SK-N-SH (cell line): ENCODE measurements around the gene LIMS2. TPM values are rescaled to one million over a fixed set of nuclear protein-coding genes. Genes with fewer than 3 reads are reported as not detected.

Experiments
- CTCF ChIA-PET: fragments of 300-600, 350-600 bp; formaldehyde crosslinking; extraction: SDS; loops from one replicate; lab custom pipeline; 2021; lab: Yijun Ruan, JAX
- POLR2A ChIA-PET: fragments of 350-600 bp; sonication (Branson Sonifier 250); formaldehyde crosslinking; extraction: SDS; loops from one replicate; lab custom pipeline; 2020; ENCODE audit warnings: antibody characterized with exemption, inconsistent platforms; lab: Yijun Ruan, JAX
- DNase-seq: peaks from one replicate; pipeline ENCODE4 v3.0.0; 2012
- H2AFZ ChIP-seq: fragments of 200-600 bp; sonication (generic); 2 replicates; pipeline ENCODE4 v1.8.1; 2016; ENCODE audit warnings: antibody characterized with exemption, mild to moderate bottlenecking, low read depth
- H3F3A ChIP-seq: fragments of 200-600 bp; sonication (generic); replicated peaks from 2 replicates; pipeline ENCODE3; 2016; ENCODE audit warnings: antibody characterized with exemption, mild to moderate bottlenecking; ENCODE audit not compliant: insufficient read depth
- H3K27ac ChIP-seq, 2 experiments: fragments of 200-500 bp in 1 of 2; fragments of 200-600 bp in 1 of 2; sonication (Bioruptor generic) in 1 of 2; sonication (generic), shearing (Covaris generic) in 1 of 2; 2 replicates each; pipeline versions ENCODE4 v1.5.1 to v1.6.1; 2014 to 2016; ENCODE audit warnings: low read depth in 2 of 2, inconsistent platforms in 1 of 2, low read length in 1 of 2, mild to moderate bottlenecking in 1 of 2, mixed read lengths in 1 of 2
- H3K27me3 ChIP-seq: fragments of 200-600 bp; sonication (generic), shearing (Covaris generic); 2 replicates; pipeline ENCODE4 v1.6.1; 2016; ENCODE audit warnings: mixed run types; ENCODE audit not compliant: insufficient read depth
- H3K36me3 ChIP-seq, 2 experiments: fragments of 200-500 bp in 1 of 2; fragments of 200-600 bp in 1 of 2; sonication (Bioruptor generic) in 1 of 2; sonication (generic) in 1 of 2; replicated peaks in 1 of 2; 2 replicates each; pipeline versions ENCODE3 to v1.5.1; 2014 to 2016; ENCODE audit warnings: low read length in 1 of 2, mild to moderate bottlenecking in 1 of 2; ENCODE audit not compliant: insufficient read depth in 2 of 2, control insufficient read depth in 1 of 2
- H3K4me1 ChIP-seq, 2 experiments: fragments of 200-500 bp in 1 of 2; fragments of 200-600 bp in 1 of 2; sonication (Bioruptor generic) in 1 of 2; sonication (generic), shearing (Covaris generic) in 1 of 2; 2 replicates each; pipeline versions ENCODE4 v1.5.1 to v1.6.1; 2014 to 2016; ENCODE audit warnings: low read depth in 1 of 2, low read length in 1 of 2, mixed run types in 1 of 2; ENCODE audit not compliant: insufficient read depth in 2 of 2, control insufficient read depth in 1 of 2
- H3K4me2 ChIP-seq: fragments of 200-600 bp; sonication (generic), shearing (Covaris generic); 2 replicates; pipeline ENCODE4 v1.6.1; 2017; ENCODE audit warnings: mixed run types
- H3K4me3 ChIP-seq, 2 experiments: fragments of 200-500 bp in 1 of 2; fragments of 200-600 bp in 1 of 2; sonication (Bioruptor generic) in 1 of 2; sonication (generic), shearing (Covaris generic) in 1 of 2; 2 replicates each; pipeline versions ENCODE4 v1.5.1 to v1.8.1; 2014 to 2016; ENCODE audit warnings: low read depth in 2 of 2, inconsistent platforms in 1 of 2, low read length in 1 of 2, mild to moderate bottlenecking in 1 of 2, mixed read lengths in 1 of 2, moderate library complexity in 1 of 2
- H3K79me2 ChIP-seq: fragments of 200-600 bp; sonication (generic); 2 replicates; pipeline ENCODE4 v1.8.1; 2017; ENCODE audit warnings: mild to moderate bottlenecking; ENCODE audit not compliant: insufficient read depth
- H3K9ac ChIP-seq: fragments of 200-600 bp; sonication (generic); 2 replicates; pipeline ENCODE4 v1.6.1; 2017; ENCODE audit warnings: mixed run types
- H3K9me2 ChIP-seq: fragments of 200-600 bp; sonication (generic); 2 replicates; pipeline ENCODE4 v1.6.1; 2017; ENCODE audit warnings: mixed run types
- H3K9me3 ChIP-seq: fragments of 200-600 bp; sonication (generic); 2 replicates; pipeline ENCODE4 v1.6.1; 2017; ENCODE audit warnings: mixed run types, mild to moderate bottlenecking, moderate library complexity
- H4K20me1 ChIP-seq: fragments of 200-600 bp; sonication (generic); 2 replicates; pipeline ENCODE4 v1.6.1; 2017; ENCODE audit warnings: mild to moderate bottlenecking, mixed run types; ENCODE audit not compliant: insufficient read depth
- CHD2 ChIP-seq: fragments of 150-350 bp; IDR thresholded peaks from 2 replicates; pipeline ENCODE4 v1.6.1; 2018; ENCODE audit warnings: low read length; ENCODE audit not compliant: partially characterized antibody
- FOXJ3 ChIP-seq: sonication (generic); formaldehyde crosslinking; IDR thresholded peaks from 2 replicates; pipeline ENCODE4 v1.5.1; 2020; ENCODE audit warnings: mild to moderate bottlenecking, missing genetic modification reagents
- FOXM1 ChIP-seq: IDR thresholded peaks from 2 replicates; pipeline ENCODE4 v1.4.0; 2012; ENCODE audit warnings: low read depth, mild to moderate bottlenecking
- GABPA ChIP-seq: IDR thresholded peaks from 2 replicates; pipeline ENCODE4 v1.4.0; 2012; ENCODE audit warnings: low read depth, mild to moderate bottlenecking
- SMC3 ChIP-seq: IDR thresholded peaks from 2 replicates; pipeline ENCODE4 v1.6.1; 2012; ENCODE audit warnings: low read depth, low read length, improper control_type of control experiment
- TAF1 ChIP-seq: IDR thresholded peaks from 2 replicates; pipeline ENCODE4 v1.6.1; 2012; ENCODE audit warnings: low read depth, mild to moderate bottlenecking, low read length, moderate library complexity, borderline replicate concordance
- WGBS: methylation state at CpG from one replicate; pipeline ENCODE4 v1.1.6; 2017; ENCODE audit warnings: low lambda C conversion rate; 5-methylcytosine and 5-hydroxymethylcytosine counted together
- polyA plus RNA-seq, 3 experiments: library from polyadenylated mRNA; depleted of rRNA; stranded (reverse); fragments of >200 nt; gene quantifications; 2 replicates each; pipeline ENCODE4 v1.2.3, GENCODE V29; 2012
- TF ChIP-seq, protein P1 (sequence below): IDR thresholded peaks from 2 replicates; pipeline ENCODE4 v1.4.0; 2012; ENCODE audit warnings: low read depth
- TF ChIP-seq, protein P2 (sequence below): IDR thresholded peaks from 2 replicates; pipeline ENCODE4 v1.4.0; 2012; ENCODE audit warnings: low read depth, borderline replicate concordance

Gene LIMS2
- polyA plus RNA-seq, 1 of the 3 experiments (the other 2 are of a cell fraction) = 2.7 TPM

DNA sequence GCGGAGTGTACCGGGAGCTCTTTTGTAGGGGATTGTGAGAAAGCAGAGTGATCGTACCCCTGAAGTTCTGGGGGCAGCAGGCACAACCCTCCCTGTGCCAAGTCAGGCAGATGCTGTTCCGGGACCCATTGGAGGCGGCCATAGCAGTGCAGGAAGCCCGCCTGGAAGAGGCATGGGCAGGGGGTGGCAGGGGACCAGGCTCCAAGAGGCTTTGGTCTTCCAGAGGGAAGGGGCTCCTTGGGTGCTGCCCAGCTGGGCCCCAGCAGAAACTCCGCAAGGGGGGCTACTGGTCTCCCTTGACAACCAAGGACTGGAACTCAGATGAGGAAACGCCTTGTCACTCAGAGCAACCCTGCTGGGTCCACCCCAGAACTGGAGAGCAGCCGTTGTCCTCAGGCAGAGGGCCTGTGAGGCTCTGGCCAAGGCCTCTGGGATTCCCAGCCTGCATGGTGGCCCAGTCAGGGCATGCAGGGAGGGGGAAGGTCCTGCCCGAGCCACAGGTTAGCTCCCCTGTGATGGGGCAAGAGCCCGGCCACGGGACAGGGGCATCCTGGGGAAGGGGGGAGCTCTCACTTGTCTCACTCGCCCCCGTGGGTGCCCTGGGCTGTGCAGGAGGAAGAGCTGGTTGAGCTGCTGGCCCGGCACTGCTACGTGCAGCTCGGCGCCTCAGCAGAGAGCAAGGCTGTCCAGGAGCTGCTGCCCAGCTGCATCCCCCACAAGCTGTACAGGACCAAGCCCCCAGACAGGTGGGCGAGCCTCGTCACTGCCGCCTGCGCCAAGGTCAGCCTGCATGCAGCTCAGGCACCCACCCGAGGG, 50.4 kb downstream of the LIMS2 start:
- Histone ChIP-seq H3F3A (no peaks in the 10 kb centered on the region), H4K20me1 (no peaks in the 10 kb centered on the region), H3K79me2 (no peaks in the 10 kb centered on the region), H3K27me3 (no peaks in the 10 kb centered on the region), H2AFZ (no peak overlapping the region)
- POLR2A ChIA-PET = no interaction called here
- CTCF ChIA-PET = interaction anchor here (0.7 to 2.7 kb wide), 6 partner anchors 14 to 209 kb away, joined by 3 to 12 read pairs (median 4); no protein-coding TSS in a partner anchor
- 91% methylated on average over 11 of the region's 23 CpGs for WGBS
- TF ChIP-seq SMC3 (no peak), TAF1 (no peak), GABPA (no peak), FOXM1 (no peak)
- TF ChIP-seq, protein P1, sequence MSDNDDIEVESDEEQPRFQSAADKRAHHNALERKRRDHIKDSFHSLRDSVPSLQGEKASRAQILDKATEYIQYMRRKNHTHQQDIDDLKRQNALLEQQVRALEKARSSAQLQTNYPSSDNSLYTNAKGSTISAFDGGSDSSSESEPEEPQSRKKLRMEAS = no peak
- TF ChIP-seq, all 33 proteins: peak for 0
- H3K4me2 ChIP-seq = no peak overlapping the region
- H3K9me3 ChIP-seq = no peaks in the 10 kb centered on the region
- no peaks in the 10 kb centered on the region for H3K36me3 ChIP-seq
- DNase-seq = no peak
- no peak overlapping the region for H3K9ac ChIP-seq
- no peaks in the 10 kb centered on the region for H3K9me2 ChIP-seq
- no peak overlapping the region for H3K4me3 ChIP-seq
- no peak overlapping the region for H3K27ac ChIP-seq
- H3K4me1 ChIP-seq = peaks cover 0 to under 1% of the 10 kb centered on the region in 2 experiments; a peak in 1 of 4 replicates

DNA sequence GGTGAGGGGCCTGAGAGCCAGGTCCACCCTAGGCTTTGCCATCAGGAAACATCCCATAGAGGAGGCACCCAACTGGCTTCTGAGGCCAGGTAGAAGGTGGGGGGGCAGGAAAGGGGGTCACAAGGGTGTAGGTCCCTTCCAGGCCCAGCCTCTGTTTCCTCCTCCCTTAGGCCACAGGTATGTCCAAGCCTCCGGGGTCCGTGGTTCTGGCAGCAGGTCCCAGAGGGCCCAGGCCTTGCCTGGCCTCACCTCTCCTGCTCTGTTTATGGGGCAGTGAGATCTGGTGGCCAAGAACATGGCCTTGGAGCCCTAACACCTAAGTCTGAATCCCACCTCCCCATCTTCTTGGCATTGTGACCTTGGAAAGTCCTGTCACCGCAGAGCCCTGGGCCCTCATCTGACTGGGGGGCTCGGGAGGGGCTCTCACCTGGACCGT, 51.0 kb downstream of the LIMS2 start:
- TF ChIP-seq FOXJ3 (CRISPR knock-in tag) (no peak), CHD2 (no peak)
- TF ChIP-seq, protein P2, sequence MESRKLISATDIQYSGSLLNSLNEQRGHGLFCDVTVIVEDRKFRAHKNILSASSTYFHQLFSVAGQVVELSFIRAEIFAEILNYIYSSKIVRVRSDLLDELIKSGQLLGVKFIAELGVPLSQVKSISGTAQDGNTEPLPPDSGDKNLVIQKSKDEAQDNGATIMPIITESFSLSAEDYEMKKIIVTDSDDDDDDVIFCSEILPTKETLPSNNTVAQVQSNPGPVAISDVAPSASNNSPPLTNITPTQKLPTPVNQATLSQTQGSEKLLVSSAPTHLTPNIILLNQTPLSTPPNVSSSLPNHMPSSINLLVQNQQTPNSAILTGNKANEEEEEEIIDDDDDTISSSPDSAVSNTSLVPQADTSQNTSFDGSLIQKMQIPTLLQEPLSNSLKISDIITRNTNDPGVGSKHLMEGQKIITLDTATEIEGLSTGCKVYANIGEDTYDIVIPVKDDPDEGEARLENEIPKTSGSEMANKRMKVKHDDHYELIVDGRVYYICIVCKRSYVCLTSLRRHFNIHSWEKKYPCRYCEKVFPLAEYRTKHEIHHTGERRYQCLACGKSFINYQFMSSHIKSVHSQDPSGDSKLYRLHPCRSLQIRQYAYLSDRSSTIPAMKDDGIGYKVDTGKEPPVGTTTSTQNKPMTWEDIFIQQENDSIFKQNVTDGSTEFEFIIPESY = no peak
- Histone ChIP-seq H3K79me2 (no peaks in the 10 kb centered on the region), H3K4me3 (no peak overlapping the region), H3K9ac (no peak overlapping the region), H3K4me2 (no peak overlapping the region), H4K20me1 (no peaks in the 10 kb centered on the region), H3K27me3 (no peaks in the 10 kb centered on the region), H3K9me3 (no peaks in the 10 kb centered on the region), H3K27ac (no peak overlapping the region), H3F3A (no peaks in the 10 kb centered on the region), H3K36me3 (no peaks in the 10 kb centered on the region), H3K9me2 (no peaks in the 10 kb centered on the region), H3K4me1 (no peaks in the 10 kb centered on the region), H2AFZ (no peak overlapping the region)
- POLR2A ChIA-PET = no interaction called here
- WGBS = 89% methylated on average over 5 of the region's 5 CpGs
- DNase-seq = no peak
- CTCF ChIA-PET = interaction anchor here (1.4 to 2.7 kb wide), 2 partner anchors 26 to 33 kb away, joined by 9 to 12 read pairs; no protein-coding TSS in a partner anchor
